A549 (cell line): ENCODE measurements around the gene SNRPD3.

Experiments
- EP300 ChIP-seq, 2 experiments: fragments of >200 bp; sonication (Bioruptor Twin); formaldehyde crosslinking; IDR thresholded peaks; 2 replicates in 1 of 2; 3 replicates in 1 of 2; pipeline ENCODE4 v1.6.1; 2016 to 2017
- POLR2A ChIP-seq: IDR thresholded peaks from 2 replicates; pipeline ENCODE4 v1.6.1; 2012; ENCODE audit warnings: mild to moderate bottlenecking, low read length
- TF ChIP-seq, protein P1 (sequence below): fragments of >200 bp; sonication (Bioruptor Twin); formaldehyde crosslinking; IDR thresholded peaks from 3 replicates; pipeline ENCODE4 v1.5.1; 2016

DNA sequence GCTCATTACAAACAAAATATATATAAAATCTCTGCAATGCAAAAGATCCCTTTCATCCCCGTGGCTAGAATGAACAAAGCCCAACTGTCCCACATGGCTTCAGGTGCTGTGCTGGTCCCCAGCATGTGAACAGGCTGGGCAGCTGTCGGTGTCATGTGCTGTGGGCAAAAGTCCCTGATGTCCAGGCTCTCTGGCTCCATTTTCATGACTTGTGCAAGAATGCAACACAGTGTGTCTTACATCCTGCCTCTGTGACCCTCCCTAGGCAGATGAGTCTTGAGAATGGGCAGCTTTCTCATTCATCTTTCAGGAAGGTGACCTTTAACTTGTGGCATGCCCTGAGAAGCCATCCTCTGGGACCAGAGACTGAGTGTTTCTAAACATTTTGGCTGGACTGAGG lies 15.3 kb upstream of the SNRPD3 start:
- TF ChIP-seq, protein P1, sequence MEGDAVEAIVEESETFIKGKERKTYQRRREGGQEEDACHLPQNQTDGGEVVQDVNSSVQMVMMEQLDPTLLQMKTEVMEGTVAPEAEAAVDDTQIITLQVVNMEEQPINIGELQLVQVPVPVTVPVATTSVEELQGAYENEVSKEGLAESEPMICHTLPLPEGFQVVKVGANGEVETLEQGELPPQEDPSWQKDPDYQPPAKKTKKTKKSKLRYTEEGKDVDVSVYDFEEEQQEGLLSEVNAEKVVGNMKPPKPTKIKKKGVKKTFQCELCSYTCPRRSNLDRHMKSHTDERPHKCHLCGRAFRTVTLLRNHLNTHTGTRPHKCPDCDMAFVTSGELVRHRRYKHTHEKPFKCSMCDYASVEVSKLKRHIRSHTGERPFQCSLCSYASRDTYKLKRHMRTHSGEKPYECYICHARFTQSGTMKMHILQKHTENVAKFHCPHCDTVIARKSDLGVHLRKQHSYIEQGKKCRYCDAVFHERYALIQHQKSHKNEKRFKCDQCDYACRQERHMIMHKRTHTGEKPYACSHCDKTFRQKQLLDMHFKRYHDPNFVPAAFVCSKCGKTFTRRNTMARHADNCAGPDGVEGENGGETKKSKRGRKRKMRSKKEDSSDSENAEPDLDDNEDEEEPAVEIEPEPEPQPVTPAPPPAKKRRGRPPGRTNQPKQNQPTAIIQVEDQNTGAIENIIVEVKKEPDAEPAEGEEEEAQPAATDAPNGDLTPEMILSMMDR: no peak
- TF ChIP-seq POLR2A (no peak), EP300 (IDR thresholded peaks at IDR 0.05) (no peak)
